Stimulated activated CD4-positive, alpha-beta T cell treated with anti-CD3 and anti-CD28 coated beads, Interleukin-15, amount 100 ng/mL, for 24 hours (primary cell): ENCODE data around the gene GPLD1.
"Not testable (repeated sequence)": the region's sequence is repeated elsewhere in the genome, so short reads cannot be mapped to it uniquely, and the experiment has no call there.

ENCODE experiments used
- DNase-seq: peaks from one replicate; pipeline ENCODE4 v3.0.0-alpha.2; 2020

Gene GPLD1

GRCh38 chr6:24408719-24409410 lies 80.5 kb downstream of the GPLD1 start:
- no peak for DNase-seq

GRCh38 chr6:24405262-24405661 lies 84.1 kb downstream of the GPLD1 start:
- no peak for DNase-seq

- no peak for DNase-seq
Observed at GRCh38 chr6:24403501-24403824, 85.9 kb downstream of the GPLD1 start.

GRCh38 chr6:24402697-24403500 lies 86.5 kb downstream of the GPLD1 start, which contains the start of gene MRS2:
MRS2 (plus strand) TSS chr6:24402936; CDS start chr6:24403047, 111 bp downstream.
- DNase-seq = peak; percentile 85

- no peak for DNase-seq
Observed at GRCh38 chr6:24401458-24401857, 87.9 kb downstream of the GPLD1 start.

GRCh38 chr6:24400045-24401039 lies 89.0 kb downstream of the GPLD1 start:
- DNase-seq = not testable (repeated sequence)

- DNase-seq = no peak
Observed at GRCh38 chr6:24397631-24398030, 91.7 kb downstream of the GPLD1 start.

- DNase-seq = no peak
Observed at GRCh38 chr6:24396824-24397223, 92.6 kb downstream of the GPLD1 start.

- no peak for DNase-seq
Observed at GRCh38 chr6:24394780-24395437, 94.5 kb downstream of the GPLD1 start.

GRCh38 chr6:24394061-24394779 lies 95.2 kb downstream of the GPLD1 start:
- DNase-seq = no peak

GRCh38 chr6:24391756-24392405 lies 97.5 kb downstream of the GPLD1 start:
- no peak for DNase-seq

GRCh38 chr6:24391208-24391607 lies 98.2 kb downstream of the GPLD1 start:
- no peak for DNase-seq

- DNase-seq = no peak
Observed at GRCh38 chr6:24387818-24388217, 101.6 kb downstream of the GPLD1 start.

- no peak for DNase-seq
Observed at GRCh38 chr6:24385536-24386269, 103.7 kb downstream of the GPLD1 start.

GRCh38 chr6:24384369-24385130 lies 104.8 kb downstream of the GPLD1 start:
- not testable (repeated sequence) for DNase-seq

GRCh38 chr6:24382891-24383494 lies 106.4 kb downstream of the GPLD1 start:
- not testable (repeated sequence) for DNase-seq

- no peak for DNase-seq
Observed at GRCh38 chr6:24382220-24382540, 107.2 kb downstream of the GPLD1 start.

- no peak for DNase-seq
Observed at GRCh38 chr6:24381476-24382219, 107.7 kb downstream of the GPLD1 start.
